HepG2 (cell line): Measurements from ENCODE around the gene FBXO11. TPM values are rescaled to one million over a fixed set of nuclear protein-coding genes. Genes with fewer than 3 reads are reported as not detected.
A peak's percentile ranks its signal among the peaks of the same experiment; 100 is the strongest.

Source experiments
- ATAC-seq: fragments of 200-7000 bp; cut with Tn5 transposase; 3 replicates; pipeline ENCODE4 v1.9.1; 2020; ENCODE audit warnings: mild to moderate bottlenecking, moderate library complexity
- BruUV-seq: library from RNA; stranded (reverse); fragments of 400-500 nt; replicated peaks from 2 replicates; lab custom pipeline; 2021; lab: Mats Ljungman, UMichigan
- CTCF ChIA-PET: fragments of 300-600 bp; formaldehyde crosslinking; extraction: SDS; loops from one replicate; lab custom pipeline; 2021; ENCODE audit warnings: low total read pairs, inconsistent platforms, low intra/inter-chr PET ratio; lab: Yijun Ruan, JAX
- POLR2A ChIA-PET: fragments of 350-600 bp; sonication (Branson Sonifier 250); formaldehyde crosslinking; loops from one replicate; lab custom pipeline; 2020; ENCODE audit warnings: antibody characterized with exemption, inconsistent platforms; lab: Yijun Ruan, JAX
- DNase-seq: peaks from one replicate; pipeline ENCODE4 v3.0.0-alpha.2; 2015; ENCODE audit warnings: low spot score
- FAIRE-seq: peaks from 3 replicates; lab custom pipeline; 2011; peaks lifted over from hg19 to GRCh38; lab: Jason Lieb, UNC
- H2AFZ ChIP-seq: one replicate; pipeline ENCODE4 v1.6.1; 2011; ENCODE audit warnings: low read length, inconsistent platforms
- H3K27ac ChIP-seq: fragments of 300-600 bp; 3 replicates; pipeline ENCODE4 v1.8.0; 2011; ENCODE audit warnings: mixed run types, mild to moderate bottlenecking, mixed read lengths, low read length, inconsistent platforms; ENCODE audit not compliant: insufficient read depth; ENCODE audit errors: extremely low read length
- H3K27me3 ChIP-seq, 2 experiments: fragments of 200-600 bp in 1 of 2; 2 replicates in 1 of 2; 3 replicates in 1 of 2; pipeline versions ENCODE4 v1.6.0 to v1.8.0; 2011; ENCODE audit warnings: low read length in 2 of 2, mild to moderate bottlenecking in 2 of 2, moderate library complexity in 2 of 2, inconsistent platforms in 1 of 2; ENCODE audit not compliant: insufficient read depth in 2 of 2, control insufficient read depth in 1 of 2
- H3K36me3 ChIP-seq, 2 experiments: fragments of 200-600 bp in 1 of 2; replicated peaks in 1 of 2; 2 replicates in 1 of 2; 3 replicates in 1 of 2; pipeline versions ENCODE4 v1.5.1 to v1.8.0; 2011; ENCODE audit warnings: low read length in 2 of 2, inconsistent platforms in 1 of 2; ENCODE audit not compliant: insufficient read depth in 2 of 2, control insufficient read depth in 1 of 2
- H3K4me1 ChIP-seq: 2 replicates; pipeline ENCODE4 v1.5.1; 2012; ENCODE audit warnings: low read length, inconsistent platforms; ENCODE audit not compliant: insufficient read depth
- H3K4me2 ChIP-seq: 2 replicates; pipeline ENCODE4 v1.6.0; 2011; ENCODE audit warnings: low read depth, low read length, inconsistent platforms
- H3K4me3 ChIP-seq, 3 experiments: fragments of 200-600 bp in 1 of 3; sonication (generic), shearing (Covaris generic) in 1 of 3; replicated peaks in 1 of 3; 2 replicates each; pipeline ENCODE4 v1.5.1; 2011 to 2016; ENCODE audit warnings: low read length in 3 of 3, inconsistent platforms in 2 of 3, low read depth in 2 of 3, mild to moderate bottlenecking in 2 of 3, control low read depth in 1 of 3, mixed read lengths in 1 of 3; ENCODE audit not compliant: insufficient read depth in 1 of 3
- H3K79me2 ChIP-seq: one replicate; pipeline ENCODE4 v1.6.1; 2011; ENCODE audit warnings: low read length, inconsistent platforms; ENCODE audit not compliant: insufficient read depth
- H3K9ac ChIP-seq: 2 replicates; pipeline ENCODE4 v1.6.0; 2011; ENCODE audit warnings: mild to moderate bottlenecking, low read depth, low read length, inconsistent platforms; ENCODE audit not compliant: insufficient read depth
- H3K9me3 ChIP-seq: 2 replicates; pipeline ENCODE4 v1.5.1; 2012; ENCODE audit warnings: mild to moderate bottlenecking, low read length
- H4K20me1 ChIP-seq: 2 replicates; pipeline ENCODE4 v1.6.0; 2011; ENCODE audit warnings: inconsistent platforms, mild to moderate bottlenecking, low read length, moderate library complexity; ENCODE audit not compliant: insufficient read depth
- CBX2 ChIP-seq, 2 experiments: fragments of 200-600 bp in 1 of 2; sonication (generic); formaldehyde crosslinking in 1 of 2; IDR thresholded peaks; 2 replicates each; pipeline versions ENCODE4 v1.7.0 to v1.8.1; 2018 to 2022; ENCODE audit warnings: low read depth in 2 of 2, low read length in 1 of 2, mild to moderate bottlenecking in 1 of 2, missing genetic modification reagents in 1 of 2
- FOXO1 ChIP-seq: sonication (generic); formaldehyde crosslinking; IDR thresholded peaks from 2 replicates; pipeline ENCODE4 v1.4.0; 2020; ENCODE audit warnings: missing genetic modification reagents
- PHF5A ChIP-seq: IDR thresholded peaks from one replicate; pipeline ENCODE4 v1.6.1; 2018; ENCODE audit warnings: low read depth, missing genetic modification reagents; ENCODE audit not compliant: unreplicated experiment
- ZFP36 ChIP-seq: fragments of 150-350 bp; IDR thresholded peaks from 2 replicates; pipeline ENCODE4 v1.6.1; 2018; ENCODE audit warnings: borderline replicate concordance, low read length, low read depth; ENCODE audit not compliant: partially characterized antibody
- ZNF10 ChIP-seq: sonication (generic); formaldehyde crosslinking; IDR thresholded peaks from 2 replicates; pipeline ENCODE4 v1.4.0; 2020; ENCODE audit warnings: mild to moderate bottlenecking, low read depth, missing genetic modification reagents, borderline replicate concordance
- WGBS: methylation state at CpG from one replicate; pipeline ENCODE4 v1.1.6; 2017; ENCODE audit warnings: low lambda C conversion rate; 5-methylcytosine and 5-hydroxymethylcytosine counted together
- in situ Hi-C: cut with HindIII; loops from 2 replicates; pipeline ENCODE4 v1.10.0; 2017; ENCODE audit warnings: low pct_unique_long_range_greater_than_20kb; ENCODE audit not compliant: extremely low pct_ligation_motif_present
- intact Hi-C: fragments of 100-400 bp; cut with micrococcal nuclease; formaldehyde crosslinking; loops from one replicate; pipeline ENCODE4 v1.10.0; 2022; ENCODE audit not compliant: unreplicated experiment
- polyA plus RNA-seq, 8 experiments: library from polyadenylated mRNA; depleted of rRNA in 3 of 8; stranded (reverse) in 7 of 8; unstranded in 1 of 8; fragments of >200 nt; fragmentation: Illumina TruSeq in 4 of 8; extraction: Trizol in 4 of 8; gene quantifications; 2 replicates each; pipeline versions ENCODE4 v1.2.1 to v1.2.3, GENCODE V29; 2011 to 2016; ENCODE audit warnings: low read depth in 4 of 8, missing spikeins in 1 of 8, mixed read lengths in 1 of 8; ENCODE audit not compliant: insufficient read depth in 1 of 8
- total RNA-seq, 5 experiments: library from RNA; depleted of rRNA; stranded (reverse); fragments of >200 nt; fragmentation: Illumina TruSeq; extraction: Trizol; gene quantifications; 2 replicates each; pipeline ENCODE4 v1.2.3, GENCODE V29; 2016; ENCODE audit warnings: low read depth in 1 of 5
- TF ChIP-seq, protein P1 (sequence below): sonication (generic); formaldehyde crosslinking; IDR thresholded peaks from 2 replicates; pipeline ENCODE4 v1.4.0; 2020; ENCODE audit warnings: low read depth, mild to moderate bottlenecking, missing genetic modification reagents
- TF ChIP-seq, protein P2 (sequence below): sonication (generic); formaldehyde crosslinking; IDR thresholded peaks from 2 replicates; pipeline ENCODE4 v1.8.1; 2023; ENCODE audit warnings: mild to moderate bottlenecking, inconsistent platforms, moderate library complexity, missing genetic modification reagents, borderline replicate concordance
- TF ChIP-seq, protein P3 (sequence below): IDR thresholded peaks from 2 replicates; pipeline ENCODE4 v1.6.1; 2016; ENCODE audit warnings: missing compliant biosample characterization, missing genetic modification reagents, borderline replicate concordance

FBXO11 gene
- total and polyA plus RNA-seq, 2 of the 13 experiments (the other 11 are each of a cell fraction or from before 2014, with no cell fraction given) = 27.9 to 47.6 TPM

DNA sequence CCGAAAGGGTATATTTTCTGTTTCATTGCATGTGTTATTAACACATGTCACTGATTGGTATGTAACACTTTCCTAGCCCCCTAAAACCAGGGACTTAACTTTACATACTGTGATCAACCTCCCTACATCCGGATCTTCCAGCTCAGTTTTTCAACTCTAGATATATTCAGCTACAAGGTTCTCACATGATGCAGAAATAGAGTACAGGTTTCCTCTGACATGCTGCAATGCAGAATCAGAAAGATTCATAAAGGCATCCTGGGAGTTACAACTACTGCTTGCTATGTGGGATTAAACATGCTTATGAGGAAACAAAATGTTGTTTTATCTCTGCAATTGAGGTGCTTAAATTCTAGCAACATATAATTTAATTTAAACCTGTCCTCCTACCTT is 14.0 kb downstream of the FBXO11 start (continued):
- TF ChIP-seq, protein P1, sequence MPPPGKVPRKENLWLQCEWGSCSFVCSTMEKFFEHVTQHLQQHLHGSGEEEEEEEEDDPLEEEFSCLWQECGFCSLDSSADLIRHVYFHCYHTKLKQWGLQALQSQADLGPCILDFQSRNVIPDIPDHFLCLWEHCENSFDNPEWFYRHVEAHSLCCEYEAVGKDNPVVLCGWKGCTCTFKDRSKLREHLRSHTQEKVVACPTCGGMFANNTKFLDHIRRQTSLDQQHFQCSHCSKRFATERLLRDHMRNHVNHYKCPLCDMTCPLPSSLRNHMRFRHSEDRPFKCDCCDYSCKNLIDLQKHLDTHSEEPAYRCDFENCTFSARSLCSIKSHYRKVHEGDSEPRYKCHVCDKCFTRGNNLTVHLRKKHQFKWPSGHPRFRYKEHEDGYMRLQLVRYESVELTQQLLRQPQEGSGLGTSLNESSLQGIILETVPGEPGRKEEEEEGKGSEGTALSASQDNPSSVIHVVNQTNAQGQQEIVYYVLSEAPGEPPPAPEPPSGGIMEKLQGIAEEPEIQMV = no peak
- TF ChIP-seq CBX2 (IDR thresholded peaks at IDR 0.05; ENCODE audit: low read depth, low read length) (no peak), CBX2 (CRISPR knock-in tag; IDR thresholded peaks at IDR 0.05; ENCODE audit: low read depth) (no peak), ZFP36 (no peak)
- TF ChIP-seq, all 625 proteins: peak for 0

DNA sequence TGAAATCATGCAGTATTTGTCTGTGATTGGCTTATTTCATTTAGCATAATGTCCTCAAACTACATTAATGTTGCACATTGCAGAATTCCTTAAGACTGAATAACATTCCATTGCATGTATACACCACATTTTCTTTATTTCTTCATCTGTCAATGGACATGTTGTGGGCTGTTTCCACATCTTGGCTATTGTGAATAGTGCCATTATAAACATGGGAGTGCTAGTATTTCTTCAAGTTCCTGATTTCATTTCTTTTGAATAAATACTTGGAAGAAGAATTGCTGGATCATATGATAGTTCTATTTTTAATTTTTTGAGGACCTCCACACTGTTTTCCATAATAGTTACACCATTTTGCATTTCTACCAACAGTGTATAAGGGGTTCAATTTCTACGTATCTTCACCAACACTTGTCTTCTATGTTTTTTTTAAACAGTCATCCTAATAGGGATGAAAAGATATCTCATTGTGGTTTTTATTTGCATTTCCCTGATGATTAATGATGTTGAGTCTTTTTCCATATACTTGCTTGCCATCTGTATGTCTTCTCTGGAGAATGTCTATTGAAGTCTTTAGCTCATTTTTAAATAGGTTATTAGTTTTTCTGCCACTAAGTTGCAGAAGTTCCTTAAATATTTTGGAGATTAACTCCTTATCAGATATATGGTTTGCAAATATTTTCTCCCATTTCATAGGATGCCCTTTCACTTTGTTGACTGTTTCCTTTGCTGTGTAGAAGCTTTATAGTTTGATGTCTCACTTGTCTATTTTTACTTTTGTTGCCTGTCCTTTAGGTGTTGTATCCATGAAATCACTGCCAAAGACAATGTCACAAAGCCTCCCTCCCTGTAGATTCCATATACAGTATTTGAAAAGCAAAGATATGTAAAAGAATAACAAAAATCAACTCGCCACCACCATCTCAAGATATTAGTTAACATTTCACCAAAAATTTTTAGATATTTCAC is 14.6 kb downstream of the FBXO11 start:
- ATAC-seq (no peak), DNase-seq (no peak), FAIRE-seq (no peak)
- Histone ChIP-seq H3K4me2 (no peak overlapping the region), H3K4me3 (no peak overlapping the region), H2AFZ (no peak overlapping the region), H3K79me2 (peaks cover 96% of the 10 kb centered on the region), H3K9ac (no peak overlapping the region), H4K20me1 (peaks cover 50% of the 10 kb centered on the region), H3K27ac (no peak overlapping the region), H3K27me3 (no peaks in the 10 kb centered on the region), H3K36me3 (peaks cover 0 to 4% of the 10 kb centered on the region in 2 experiments; a peak in 2 of 5 replicates), H3K4me1 (peaks cover 7% of the 10 kb centered on the region), H3K9me3 (no peaks in the 10 kb centered on the region)
- TF ChIP-seq, protein P2, sequence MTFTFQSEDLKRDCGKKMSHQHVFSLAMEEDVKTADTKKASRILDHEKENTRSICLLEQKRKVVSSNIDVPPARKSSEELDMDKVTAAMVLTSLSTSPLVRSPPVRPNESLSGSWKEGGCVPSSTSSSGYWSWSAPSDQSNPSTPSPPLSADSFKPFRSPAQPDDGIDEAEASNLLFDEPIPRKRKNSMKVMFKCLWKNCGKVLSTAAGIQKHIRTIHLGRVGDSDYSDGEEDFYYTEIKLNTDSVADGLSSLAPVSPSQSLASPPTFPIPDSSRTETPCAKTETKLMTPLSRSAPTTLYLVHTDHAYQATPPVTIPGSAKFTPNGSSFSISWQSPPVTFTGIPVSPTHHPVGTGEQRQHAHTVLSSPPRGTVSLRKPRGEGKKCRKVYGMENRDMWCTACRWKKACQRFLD (CRISPR knock-in tag) = no peak
- TF ChIP-seq PHF5A (no peak), FOXO1 (no peak), ZNF10 (no peak)
- TF ChIP-seq, protein P3, sequence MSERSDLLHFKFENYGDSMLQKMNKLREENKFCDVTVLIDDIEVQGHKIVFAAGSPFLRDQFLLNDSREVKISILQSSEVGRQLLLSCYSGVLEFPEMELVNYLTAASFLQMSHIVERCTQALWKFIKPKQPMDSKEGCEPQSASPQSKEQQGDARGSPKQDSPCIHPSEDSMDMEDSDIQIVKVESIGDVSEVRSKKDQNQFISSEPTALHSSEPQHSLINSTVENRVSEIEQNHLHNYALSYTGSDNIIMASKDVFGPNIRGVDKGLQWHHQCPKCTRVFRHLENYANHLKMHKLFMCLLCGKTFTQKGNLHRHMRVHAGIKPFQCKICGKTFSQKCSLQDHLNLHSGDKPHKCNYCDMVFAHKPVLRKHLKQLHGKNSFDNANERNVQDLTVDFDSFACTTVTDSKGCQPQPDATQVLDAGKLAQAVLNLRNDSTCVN (CRISPR knock-in tag) = no peak
- POLR2A ChIA-PET = interaction anchor here (0.6 kb wide), 1 partner anchor 15 kb away, joined by 3 read pairs; no protein-coding TSS in a partner anchor
- TSS peak; percentile 27 for BruUV-seq
- in situ Hi-C loops (no loop called here), intact Hi-C loops (no loop called here)
- CTCF ChIA-PET = no interaction called here
- WGBS = 97% methylated on average over 2 of the region's 2 CpGs
